ENCODE results near the gene IGFBP7.
"Not testable (repeated sequence)": the region's sequence is repeated elsewhere in the genome, so short reads cannot be mapped to it uniquely, and the experiment has no call there.

IGFBP7 gene

DNA sequence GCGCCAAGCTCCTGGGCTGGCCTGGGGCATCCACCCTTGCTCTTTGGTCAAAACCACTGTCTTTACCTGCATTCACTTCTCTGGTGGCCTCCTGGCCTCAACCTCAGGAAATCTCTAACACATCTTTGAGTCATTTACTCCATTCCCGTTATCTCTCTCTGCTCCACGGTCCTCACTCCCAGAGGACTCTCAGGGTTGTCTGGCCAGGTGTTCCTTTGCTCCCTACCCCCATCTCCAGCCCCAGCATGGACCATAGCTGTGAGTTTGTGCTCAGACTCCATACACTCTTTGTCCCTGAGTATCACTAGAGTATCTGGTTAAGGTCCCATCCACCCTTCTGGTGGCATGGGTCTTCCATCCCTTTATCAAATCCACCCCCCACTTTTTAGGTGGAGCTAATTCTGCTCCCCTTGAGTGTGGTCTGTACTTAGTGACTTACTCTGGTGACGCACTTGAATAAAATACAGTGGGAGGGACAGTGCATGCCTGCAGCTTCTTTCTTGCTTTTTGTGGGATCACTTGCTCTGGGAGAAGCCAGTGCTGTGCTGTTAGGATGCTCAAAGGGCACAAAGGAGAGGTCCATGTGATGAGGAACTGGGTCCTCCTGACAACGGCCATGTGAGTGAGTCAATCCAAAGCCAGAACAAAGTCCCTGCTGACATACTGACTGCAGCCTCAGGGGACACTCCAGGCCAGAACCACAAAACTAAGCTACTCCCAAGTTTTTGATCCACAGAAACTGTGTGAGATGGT, 44.3 kb downstream of the IGFBP7 start:
- DNase-seq: no peak

DNA sequence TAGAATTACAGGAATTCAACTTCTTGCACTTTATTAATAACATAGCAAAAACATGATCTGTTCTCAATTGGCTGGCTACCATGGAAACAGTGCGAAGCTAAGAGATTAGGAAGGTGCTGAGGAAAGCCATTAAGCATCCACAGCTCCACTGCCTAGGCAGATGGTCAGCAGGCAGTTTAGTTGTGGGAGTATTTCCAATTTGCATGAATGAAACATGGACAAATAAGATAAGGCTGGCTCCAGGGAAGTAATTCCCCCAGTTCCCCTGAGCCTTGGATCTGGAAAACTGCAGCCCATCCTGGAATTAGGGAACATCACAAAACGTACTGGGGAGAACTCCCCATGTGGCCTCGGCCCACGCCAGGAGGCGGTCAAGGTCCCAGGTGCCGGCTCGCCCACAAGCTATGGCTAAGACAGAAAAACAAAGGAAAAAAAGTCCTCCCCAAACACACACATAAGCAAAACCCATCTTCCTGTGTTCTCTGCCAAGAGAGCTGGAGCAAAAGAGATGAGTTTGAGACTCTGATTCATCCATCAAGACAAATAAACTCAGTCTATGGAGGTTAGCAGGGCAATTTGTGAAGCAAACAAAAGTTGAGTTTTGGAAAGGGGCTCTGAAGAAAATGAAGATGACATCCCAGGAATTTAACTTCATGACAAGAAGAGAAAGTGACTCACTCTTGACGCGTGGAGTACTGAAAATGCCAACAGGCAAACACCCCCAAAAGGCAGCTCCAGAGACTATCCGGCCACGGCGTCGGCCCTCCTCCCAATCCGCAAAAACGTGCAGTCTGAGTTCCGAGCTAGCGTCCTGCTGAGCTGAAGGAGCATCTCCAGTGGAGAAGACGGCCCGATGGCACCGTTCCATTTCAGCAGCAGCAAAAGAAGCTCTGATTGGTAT, 45.1 kb downstream of the IGFBP7 start:
- no peak for DNase-seq

DNA sequence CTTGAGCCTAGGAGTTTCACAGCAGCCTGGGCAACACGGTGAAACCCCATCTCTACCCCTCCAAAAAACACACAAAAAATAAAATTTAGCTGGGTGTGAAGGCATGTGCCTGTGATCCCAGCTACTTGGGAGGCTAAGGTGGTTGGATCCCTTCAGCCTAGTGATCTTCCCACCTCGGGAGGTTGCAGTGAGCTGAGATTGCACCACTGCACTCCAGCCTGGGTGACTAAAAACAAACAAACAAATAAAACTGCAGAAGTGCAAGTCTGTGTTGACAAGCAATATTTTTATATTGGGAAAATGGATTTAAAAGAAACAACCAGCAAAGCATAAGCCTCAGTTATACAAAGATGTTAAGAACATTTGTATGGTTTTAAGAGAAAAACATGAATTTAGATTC, 46.1 kb downstream of the IGFBP7 start:
- no peak for DNase-seq

DNA sequence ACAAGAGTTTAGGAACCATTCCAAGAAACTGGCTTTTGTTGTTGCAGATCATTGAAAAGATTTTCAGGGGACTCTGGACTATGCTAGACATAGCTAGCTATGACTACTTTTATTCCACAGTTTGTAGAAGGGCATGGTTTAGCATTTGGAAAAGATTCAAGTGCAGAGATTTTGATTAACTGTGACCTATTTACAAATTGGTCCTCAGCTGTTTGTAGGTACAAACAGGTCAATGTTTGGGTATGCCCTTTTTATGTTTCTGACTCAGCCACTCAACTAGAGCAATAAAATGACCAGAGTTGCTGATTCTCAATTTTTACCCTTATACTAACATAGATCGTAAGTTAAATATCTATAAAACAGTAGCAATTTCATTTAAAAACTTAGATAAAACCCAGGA, 46.7 kb downstream of the IGFBP7 start:
- DNase-seq: no peak

DNA sequence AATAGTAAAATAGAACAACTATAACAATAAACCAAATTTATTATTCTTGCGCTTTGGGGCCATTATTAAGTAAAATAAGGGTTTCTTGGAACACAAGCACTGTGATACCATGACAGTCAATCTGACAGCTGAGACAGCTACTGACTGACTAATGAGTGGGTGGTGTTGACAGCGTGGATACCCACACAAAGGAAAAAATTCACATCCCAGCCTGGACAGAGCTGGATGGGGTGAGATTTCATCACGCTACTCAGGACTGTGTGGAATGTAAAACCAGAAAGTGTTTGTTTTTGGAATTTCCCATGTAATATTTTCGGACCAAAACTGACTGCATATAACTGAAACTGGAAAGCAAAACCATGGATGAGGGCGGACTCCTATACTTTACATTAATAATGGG, 48.8 kb downstream of the IGFBP7 start:
- no peak for DNase-seq

DNA sequence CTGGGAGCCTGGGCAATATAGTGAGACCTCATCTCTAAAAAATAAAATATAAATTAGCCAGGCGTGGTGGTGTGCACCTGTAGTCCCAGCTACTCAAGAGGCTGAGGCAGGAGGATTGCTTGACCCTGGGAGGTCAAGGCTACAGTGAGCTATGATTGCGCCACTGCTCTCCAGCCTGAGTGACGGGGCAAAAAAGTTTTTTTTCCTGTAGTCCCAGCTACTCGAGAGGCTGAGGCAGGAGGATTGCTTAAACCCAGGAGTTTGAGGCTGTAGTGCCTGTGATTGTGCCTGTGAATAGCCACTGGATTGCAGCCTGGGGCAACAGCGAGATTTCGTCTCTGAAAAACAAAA, 49.5 kb downstream of the IGFBP7 start:
- not testable (repeated sequence) for DNase-seq

DNA sequence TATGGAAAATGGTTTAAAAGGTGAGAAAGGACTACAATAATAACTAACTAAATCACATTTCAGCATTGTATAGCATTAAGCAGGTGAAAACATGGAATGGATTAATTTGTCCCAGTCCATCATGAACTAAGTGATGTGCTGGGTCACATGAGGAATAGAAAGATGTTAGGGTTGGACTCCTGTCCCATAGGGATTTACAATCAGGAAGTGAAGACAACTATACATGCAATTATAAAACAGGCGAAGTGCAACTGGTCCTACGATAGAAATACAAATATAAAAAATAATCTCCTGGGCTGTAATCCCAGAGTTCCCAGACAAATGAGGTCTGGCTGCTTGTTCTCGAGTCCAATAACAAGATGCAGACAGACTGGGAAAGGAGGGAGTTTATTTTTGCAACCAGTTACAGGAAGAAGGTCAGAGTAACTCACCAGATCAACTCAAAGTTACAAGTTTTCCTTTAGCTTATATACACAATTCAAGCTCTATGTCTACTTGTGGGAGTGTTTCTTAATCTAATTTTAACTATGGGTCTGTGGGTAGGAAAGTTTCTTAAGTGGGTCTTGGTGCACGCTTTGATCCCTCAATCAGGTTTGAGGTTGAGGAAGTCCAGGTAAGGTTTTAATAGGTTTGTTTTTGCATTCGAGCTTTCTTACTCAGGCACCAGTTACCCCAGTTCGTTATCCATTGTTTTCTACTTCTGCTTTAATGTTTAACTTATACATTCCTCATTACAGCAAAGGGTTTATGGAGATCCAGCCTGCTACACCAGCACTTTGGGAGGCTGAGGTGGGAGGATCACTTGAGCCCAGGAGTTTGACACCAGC, 50.1 kb downstream of the IGFBP7 start:
- DNase-seq: no peak

DNA sequence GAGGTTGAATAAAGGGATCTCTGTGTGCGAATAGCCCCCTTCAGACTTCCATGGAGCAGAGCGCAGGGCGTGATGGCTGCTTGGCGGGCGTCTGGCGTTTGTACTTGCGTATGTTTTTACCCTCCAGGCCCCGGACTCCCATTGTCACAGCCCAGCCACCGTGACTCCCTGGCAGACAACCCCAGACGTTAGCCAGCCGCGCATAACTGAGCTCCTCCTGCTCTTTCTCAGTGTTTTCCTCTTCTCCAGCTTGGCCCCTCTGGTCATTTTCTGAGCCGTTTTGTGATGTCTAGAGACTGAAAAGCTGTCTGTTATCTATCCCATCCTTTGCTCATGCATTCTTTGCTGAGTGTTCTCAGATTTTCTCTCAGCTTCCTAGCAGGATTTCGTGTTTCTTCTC, 54.3 kb downstream of the IGFBP7 start:
- no peak for DNase-seq

DNA sequence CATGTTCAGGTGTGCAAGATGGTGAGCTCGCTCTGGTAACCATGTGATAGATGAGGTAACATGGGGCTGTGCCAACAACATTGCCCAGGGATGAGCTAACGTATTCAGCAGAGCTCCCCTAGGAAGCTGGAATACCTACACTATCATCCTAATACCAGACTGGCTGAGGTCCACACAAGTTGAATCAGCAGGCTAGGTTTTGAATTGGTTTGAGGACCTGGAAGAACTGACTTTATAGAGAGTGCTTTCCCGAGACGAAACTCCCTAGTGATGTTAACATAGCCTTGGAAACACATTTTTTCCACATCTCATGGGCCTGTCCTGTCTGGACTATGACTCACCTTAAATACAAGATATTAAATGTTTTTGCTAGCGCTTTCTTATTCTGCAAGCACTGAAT, 56.7 kb downstream of the IGFBP7 start:
- no peak for DNase-seq

DNA sequence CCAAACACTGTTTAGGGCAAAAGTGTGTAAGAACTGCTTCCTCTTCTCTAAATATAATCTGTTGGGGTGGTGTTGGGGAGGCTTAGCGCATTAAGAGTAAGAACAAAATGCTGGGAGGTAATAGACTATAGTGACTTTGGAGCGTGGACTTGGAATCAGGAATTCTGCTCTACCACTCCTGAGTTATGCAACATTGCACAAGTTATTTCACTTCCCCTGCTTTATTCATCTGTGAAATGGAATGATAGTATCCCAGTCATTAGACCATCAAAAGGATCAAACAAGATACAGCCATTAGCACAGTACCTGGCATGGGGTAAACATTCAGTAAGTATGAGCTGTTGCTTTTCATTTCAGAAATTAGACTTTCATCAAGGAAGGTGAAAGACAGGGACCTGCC, 58.7 kb downstream of the IGFBP7 start:
- DNase-seq: no peak

DNA sequence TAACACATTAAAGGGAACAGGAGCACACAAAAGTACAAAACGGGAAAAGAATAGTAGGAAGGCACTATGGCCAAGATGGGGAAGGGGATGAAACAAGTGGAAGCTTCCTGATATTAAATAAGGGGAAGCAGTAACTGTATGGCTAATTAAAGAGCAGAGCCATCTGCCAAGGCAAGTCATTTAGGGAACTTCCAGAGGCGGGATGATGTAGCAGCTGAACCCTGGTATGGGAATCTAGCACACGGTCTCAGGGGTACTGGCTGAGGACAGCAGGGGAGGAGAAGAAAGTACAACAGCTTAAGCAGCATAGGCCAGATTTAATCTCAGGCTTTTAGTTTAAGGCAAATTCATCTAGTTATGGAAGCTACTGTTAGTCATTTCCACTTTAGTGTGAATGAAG, 59.1 kb downstream of the IGFBP7 start:
- DNase-seq: no peak

DNA sequence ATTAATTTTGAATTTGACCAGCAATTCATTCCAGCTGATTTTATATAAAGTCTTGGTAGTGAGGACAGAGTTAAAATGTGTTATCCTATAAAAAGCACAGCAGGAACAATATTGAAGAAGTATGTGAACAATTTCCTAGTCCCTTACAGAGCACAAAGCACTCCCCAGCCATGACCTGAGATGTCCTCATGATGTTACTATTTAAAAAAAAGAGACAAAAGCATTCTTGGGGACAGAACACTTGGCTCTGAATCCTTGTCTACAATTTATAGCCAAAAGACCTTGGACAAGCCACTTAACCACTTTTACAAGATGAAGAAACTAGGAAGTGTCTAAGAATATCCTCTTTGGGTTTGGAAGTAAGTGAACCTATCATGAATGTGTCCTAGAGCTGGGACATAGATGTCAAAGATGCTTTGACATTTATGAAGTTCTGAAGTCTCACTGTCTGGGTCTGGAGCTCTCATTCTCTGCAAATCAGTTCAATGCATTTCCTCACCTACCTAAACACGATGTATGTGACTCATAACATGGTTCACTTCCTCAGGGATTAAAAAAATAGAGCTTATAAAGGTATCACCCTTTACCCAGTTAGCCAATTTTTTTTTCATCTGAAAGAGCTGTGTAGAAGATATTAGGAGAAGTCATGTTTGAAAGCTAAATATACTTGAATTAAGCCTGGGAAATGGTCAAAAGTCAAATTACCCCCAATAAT, 61.4 kb downstream of the IGFBP7 start:
- DNase-seq: no peak

DNA sequence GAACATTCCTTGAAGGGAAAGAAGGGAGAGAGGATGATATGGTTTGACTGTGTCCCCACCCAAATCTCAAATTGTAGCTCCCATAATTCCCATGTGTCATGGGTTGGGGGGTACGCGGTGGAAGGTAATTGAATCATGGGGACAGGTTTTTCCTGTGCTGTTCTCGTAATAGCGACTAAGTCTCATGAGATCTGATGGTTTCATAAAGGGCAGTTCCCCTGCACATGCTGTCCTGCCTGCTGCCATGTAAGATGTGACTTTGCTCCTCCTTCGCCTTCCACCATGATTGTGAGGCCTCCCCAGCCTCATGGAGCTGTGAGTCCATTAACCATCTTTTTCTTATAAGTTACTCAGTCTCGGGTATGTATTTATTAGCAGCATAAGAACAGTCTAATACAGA, 63.1 kb downstream of the IGFBP7 start:
- not testable (repeated sequence) for DNase-seq

DNA sequence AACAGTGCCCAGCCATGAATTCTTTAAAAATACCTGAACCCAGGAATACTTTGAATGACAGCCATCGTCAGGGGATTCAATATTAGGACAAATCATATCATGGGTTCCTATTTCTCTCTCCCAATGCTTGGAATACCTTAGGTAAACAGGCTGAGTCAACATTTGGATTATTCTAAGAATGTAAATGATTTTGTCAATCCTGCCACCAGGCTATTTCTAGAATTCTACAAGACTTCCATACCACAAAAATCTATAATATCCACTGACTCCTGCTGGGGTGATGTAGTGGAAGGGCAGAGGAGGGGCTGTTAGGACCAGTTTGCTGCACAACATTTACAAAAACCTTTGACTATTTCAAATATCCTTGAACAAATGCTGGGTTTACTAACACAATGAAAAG, 65.2 kb downstream of the IGFBP7 start:
- no peak for DNase-seq

DNA sequence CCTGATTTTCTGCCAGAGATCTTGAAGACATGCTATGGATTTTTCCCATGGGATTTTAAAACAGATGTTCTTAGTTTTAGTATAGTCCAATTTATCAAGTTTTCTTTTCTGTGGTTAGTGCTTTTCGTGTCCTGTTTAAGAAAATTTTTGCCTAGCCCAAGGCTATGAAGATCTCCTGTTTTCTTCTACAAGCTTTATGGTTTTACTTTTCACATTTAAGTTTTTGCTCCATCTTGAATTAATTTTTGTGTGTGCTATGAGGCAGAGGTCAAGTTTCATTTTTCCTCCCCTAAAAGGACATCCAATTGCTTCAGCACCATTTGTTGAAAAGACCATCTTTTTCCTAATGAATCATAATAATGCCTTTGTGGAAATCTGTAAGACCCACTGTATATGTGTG, 65.9 kb downstream of the IGFBP7 start:
- no peak for DNase-seq

DNA sequence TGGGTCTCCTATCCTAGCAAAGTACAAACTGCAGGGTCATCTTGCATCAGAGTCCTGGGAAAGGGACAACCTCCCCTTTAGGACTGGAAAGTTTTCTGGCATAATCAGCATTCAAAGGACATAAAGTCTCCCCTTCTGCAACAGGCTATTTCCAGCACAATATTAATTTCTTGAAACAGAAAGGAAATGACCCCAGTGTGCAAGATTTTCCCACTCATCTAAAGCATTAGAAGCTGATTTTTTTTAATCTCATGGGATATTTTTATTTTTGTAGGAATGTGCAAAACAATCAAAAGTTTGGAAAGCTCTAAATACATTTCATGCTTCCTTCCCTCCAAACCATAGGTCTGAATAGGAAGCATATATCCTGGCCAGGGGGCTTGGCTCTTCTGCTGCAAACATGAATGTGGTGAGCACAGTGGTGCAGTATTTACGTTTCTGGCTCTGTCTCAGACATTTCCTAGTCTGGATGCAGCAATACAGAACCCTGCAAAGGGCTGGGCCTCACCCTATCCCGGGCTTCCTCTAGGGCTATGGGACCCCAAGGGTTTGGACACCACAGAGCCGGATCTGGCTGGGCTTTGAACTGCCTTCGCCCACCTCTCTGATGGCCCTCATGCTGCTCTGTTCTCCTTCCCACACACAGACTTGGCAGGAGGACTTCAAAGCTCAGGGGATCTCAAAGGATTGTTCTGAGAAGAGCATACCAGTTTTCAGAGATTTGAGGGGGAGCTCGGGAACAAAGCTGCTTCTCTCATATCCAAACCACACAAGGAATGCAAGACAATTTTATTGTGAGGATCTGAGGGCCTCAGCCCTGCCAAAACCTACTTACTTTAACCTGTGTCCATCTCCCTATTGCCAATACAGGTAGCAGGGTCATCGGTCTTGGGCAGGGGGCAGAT, 66.6 kb downstream of the IGFBP7 start:
- no peak for DNase-seq

DNA sequence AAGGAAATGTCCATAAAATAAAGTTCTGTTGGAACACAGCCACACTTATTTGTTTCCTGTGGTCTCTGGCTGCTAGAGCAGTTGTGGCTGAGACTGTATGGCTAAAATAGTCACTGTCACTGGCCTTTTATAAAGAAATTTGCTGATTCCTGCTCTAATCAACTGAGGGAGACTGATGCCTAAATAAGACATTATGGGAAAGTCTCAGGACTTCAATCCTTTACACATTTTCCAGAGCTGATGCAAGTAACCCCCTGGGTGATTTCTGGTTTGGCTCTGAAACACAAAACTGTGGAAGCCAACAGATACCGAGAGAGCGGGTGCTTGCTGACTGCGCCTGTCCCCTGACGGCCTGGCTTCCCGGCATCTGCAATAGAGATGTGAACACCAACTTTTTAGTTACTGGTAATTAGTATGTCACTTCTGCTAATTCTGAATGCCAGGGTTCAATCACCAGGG, 67.4 kb downstream of the IGFBP7 start:
- DNase-seq: no peak

DNA sequence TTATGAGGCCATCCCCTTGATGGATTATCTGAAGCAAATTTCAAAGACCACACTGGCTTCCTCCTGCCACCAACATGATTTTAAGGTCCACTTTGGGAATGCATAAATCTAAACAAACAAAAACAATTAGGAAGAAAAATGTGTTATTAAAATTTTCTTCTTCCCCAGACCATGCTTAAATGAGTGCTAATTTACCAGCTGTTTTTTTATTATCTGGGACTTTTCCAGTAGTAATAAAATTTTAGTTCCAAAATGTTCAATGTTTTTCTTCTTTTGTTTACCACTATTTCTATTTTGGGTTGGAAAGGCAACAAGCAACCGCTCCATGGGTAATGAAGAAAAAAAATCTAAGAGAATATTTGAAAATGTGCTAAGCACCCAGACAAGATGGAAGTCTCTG, 69.2 kb downstream of the IGFBP7 start:
- no peak for DNase-seq

DNA sequence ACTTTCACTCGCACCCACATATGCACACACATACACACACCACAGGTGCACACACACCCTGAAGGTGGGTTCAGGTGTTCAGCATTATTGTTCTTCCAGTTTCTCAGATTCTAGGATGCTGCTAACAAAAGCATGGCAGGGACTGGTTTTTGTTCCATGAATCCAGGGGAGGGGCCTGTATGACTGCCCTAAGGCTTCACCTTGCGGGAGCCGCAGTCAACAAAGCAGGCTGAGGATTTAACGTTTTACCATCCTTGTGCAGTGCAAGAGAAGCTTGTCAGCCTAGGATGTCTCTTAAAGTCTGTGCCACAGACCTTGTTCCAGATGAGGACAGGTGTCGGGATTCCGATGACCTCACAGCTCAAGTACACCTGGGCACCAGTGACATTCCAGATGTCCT, 69.7 kb downstream of the IGFBP7 start:
- DNase-seq: no peak

DNA sequence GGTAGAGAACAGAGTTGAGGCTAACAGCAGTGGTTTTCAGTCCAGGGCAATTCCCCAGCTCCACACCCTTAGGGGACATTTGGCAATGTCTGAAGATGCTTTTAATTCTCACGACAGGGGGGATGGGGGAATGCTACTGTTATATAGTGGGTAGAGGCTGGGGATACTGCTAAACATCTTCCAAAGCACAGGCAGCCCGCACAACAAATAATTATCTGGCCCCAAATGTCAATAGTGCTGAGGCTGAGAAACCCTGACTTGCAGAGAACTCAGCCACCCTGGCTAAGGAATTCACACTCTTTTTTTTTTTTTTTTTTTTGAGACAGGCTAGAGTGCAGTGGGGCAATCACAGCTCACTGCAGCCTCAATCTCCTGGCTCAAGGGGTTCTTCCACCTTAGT, 70.8 kb downstream of the IGFBP7 start:
- no peak for DNase-seq

DNA sequence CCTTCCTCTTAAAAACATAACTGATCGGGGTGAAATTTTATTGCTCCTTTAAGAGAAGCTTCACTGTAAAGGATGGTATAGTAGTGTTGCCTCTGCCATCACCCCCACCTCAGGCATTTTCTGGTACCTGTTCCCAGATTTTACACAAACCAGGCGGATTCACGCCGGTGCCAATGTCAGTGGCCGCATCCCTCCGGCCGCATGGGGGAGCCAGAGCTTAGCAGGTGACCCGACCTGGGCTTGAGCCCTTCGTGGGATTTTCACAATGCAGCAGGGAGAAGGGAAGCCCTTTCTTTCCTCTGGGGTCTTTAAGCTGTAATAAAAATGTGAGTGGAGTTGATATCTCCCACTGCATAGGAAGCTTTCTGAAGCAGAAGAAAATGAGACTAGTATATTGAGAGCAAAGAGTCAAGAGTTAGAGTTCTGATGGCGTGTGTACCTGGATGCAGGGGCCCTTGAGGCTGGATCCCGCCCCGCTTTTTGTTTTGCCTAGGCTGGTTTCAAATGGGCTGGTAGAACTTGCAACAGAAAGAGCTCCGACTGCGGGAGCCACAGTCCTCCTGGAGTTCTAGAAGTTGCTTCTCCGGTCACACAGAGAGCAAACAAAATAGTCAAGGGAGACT, 72.1 kb downstream of the IGFBP7 start:
- no peak for DNase-seq

Data from activated CD4-positive, alpha-beta T cell treated with anti-CD3 and anti-CD28 coated beads for 1 hour (primary cell).